HFF-Myc (cell line): ENCODE measurements around the gene PRSS57.

Experiments used
- DNase-seq: peaks from one replicate; pipeline ENCODE4 v3.0.0-alpha.2; 2011; ENCODE audit warnings: low read depth; ENCODE audit errors: extremely low read depth
- H3K4me3 ChIP-seq: replicated peaks from 2 replicates; pipeline ENCODE4 v1.5.1; 2011; ENCODE audit warnings: low read depth, mild to moderate bottlenecking, control low read depth, low read length
- TF ChIP-seq, protein P1 (sequence below): IDR thresholded peaks from 2 replicates; pipeline ENCODE4 v1.5.1; 2012; ENCODE audit warnings: mild to moderate bottlenecking, low read depth, low read length, control low read depth; ENCODE audit errors: missing control alignments

Gene PRSS57

DNA sequence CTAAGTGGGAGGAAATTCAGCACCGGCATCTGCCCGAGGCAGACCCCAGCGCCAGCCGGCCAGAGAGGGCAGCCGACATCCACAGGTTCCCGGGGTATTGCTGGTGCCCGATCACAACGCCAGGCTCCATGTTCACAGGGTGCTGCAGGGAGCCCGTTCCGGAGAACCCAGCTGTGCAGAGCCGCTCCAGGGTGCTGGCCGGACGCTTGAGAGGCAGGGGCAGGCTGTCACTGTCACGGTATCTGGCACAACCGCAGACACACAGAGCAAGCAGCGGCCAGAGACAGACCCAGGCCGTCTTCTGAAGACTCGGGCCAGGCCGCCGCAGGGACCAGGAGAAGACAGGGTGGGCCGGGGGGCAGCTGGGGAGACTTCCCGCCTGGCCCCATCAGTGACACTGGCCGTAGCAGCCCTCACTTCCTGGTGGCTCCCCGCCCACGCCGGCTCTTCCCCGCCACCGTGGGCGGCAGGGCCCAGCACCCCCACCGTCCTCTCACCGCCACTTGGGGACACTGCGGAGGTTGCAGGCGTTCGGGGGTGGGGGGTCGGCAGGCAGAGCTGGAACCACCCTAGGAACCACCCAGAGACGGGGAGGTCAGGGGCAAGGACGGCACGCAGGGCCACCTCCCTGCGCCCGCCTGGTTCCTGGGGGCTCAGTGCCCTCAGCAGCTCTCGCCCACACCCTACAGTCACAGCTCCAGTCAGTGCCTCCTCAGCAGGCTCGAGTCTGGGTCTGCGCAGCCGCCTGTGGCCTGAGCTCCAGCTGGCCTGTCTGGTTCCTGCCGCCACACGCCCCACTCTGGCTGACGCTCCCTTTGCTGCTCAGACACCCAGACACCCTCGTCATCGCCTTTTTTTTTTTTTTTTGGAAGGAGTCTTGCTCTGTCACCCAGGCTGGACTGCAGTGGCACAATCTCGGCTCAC lies 36.1 kb downstream of the PRSS57 start:
- TF ChIP-seq, protein P1, sequence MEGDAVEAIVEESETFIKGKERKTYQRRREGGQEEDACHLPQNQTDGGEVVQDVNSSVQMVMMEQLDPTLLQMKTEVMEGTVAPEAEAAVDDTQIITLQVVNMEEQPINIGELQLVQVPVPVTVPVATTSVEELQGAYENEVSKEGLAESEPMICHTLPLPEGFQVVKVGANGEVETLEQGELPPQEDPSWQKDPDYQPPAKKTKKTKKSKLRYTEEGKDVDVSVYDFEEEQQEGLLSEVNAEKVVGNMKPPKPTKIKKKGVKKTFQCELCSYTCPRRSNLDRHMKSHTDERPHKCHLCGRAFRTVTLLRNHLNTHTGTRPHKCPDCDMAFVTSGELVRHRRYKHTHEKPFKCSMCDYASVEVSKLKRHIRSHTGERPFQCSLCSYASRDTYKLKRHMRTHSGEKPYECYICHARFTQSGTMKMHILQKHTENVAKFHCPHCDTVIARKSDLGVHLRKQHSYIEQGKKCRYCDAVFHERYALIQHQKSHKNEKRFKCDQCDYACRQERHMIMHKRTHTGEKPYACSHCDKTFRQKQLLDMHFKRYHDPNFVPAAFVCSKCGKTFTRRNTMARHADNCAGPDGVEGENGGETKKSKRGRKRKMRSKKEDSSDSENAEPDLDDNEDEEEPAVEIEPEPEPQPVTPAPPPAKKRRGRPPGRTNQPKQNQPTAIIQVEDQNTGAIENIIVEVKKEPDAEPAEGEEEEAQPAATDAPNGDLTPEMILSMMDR, result no peak
- no peak for DNase-seq
- no peak overlapping the region for H3K4me3 ChIP-seq

DNA sequence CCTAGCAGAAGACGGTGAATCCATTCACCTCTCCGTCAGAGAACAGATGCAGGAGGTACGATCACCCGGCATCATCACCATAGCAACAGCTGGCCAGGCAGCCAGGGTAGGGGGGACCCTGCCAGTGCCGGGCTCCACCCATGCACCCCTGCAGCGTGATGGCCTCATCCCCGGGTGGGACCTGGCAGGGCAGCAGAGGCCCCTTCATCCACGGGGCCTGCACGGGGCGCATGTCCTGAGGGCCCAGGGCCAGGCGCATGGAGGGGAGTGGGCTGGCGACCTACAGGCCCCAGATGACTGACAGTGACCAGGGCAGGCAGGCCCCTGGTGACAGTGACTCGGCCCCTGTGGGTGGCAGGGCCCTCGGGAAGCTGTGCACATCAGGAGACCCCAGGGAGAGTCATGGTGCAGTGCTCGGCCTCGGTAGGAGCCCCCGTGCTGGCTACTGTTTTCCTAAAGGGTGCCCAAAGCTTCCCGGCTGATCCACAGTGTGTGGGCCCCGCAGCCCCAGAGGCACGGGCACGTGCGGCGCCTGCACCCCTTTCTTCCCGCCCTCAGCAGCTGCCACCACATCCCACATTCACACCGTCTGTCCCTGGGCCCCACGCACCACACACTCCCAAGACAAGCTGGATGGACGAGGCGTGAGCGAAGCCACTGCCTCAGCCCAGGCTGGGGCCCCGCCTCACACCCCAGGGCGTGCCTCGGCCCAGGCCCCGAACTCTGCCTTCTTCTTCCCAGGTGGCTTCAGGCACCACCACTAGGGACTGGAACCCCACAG lies 37.0 kb downstream of the PRSS57 start:
- no peak for DNase-seq
- no peak overlapping the region for H3K4me3 ChIP-seq
- TF ChIP-seq, protein P1, result no peak

DNA sequence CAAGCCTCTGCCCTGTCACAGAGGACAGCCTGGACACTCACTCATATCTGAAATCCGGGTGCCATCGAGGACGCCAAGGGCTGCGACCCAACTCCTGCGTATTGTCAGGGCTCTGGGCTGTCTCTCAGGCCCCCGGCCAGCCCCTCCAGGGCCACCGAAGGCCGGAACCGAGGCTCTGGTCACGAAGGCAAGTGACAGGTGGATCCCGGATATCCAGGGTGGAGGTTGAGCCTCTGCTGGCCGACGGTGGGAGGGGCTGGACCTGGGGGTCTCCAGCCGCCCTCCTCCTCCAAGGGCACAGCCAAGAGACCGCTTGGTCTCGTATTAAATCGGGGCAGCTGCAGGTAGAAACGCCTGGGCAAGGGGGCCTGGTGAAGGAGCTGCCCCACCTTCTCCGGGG lies 37.6 kb downstream of the PRSS57 start:
- no peak overlapping the region for H3K4me3 ChIP-seq
- no peak for DNase-seq
- TF ChIP-seq, protein P1, result no peak

DNA sequence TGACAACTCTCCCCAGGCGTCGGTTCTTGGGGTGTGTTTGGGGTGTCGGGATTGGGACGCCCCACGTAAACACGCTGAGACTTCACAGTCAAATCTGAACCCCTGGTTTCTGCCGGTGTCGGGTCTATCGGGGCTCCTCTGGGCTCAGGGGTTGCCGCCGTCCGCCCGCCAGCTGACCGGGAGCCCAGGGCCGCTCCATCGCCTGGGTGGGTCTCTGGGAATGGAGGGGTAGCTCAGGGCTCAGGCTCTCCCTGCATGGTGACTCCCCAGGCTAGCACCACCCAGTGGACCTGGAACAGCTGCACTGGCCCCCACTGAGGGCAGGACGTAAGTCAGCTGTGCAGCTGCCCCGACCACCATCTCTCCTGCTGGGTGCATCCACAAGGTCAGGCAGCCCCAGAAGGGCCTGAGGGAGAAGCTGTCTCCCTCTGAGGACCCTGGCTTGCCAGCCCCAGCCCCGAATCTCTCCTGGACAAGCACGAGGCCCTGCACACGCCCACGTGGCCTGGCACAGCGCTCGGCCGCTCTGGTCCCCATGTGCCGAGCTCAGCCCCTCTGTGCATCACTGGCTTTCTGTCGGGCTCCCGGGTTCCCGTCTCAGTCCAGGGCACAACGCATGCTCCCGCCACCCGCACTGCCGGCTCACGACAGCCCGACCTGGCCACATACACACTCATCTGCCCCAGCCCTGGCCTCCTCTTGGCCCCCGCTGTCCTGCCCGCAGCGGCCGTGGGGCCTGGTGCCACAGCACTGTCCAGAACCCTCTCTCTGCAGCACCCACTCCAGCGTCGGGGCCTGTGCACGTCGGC lies 38.3 kb downstream of the PRSS57 start:
- TF ChIP-seq, protein P1, result no peak
- no peak for DNase-seq
- no peak overlapping the region for H3K4me3 ChIP-seq

DNA sequence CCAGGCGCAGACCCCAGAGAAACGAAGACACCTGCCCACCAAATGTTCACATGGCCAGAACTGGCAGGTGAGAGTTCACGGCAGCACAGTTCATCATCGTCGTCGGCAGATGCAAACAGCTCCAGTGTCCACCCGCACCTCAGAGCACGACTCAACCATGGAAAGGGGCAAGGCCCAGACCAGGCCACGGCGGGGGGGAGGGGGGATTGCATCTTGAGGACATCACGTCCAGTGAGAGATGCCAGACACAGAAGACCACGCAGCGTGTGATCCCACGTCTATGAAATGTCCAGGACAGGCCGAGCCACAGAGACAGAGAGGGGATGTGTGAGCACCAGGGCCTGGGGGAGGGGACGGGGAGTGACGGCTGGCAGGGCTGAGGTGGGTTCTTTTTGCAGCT lies 39.6 kb downstream of the PRSS57 start:
- TF ChIP-seq, protein P1, result no peak
- DNase-seq, result no peak
- H3K4me3 ChIP-seq, result no peak overlapping the region

DNA sequence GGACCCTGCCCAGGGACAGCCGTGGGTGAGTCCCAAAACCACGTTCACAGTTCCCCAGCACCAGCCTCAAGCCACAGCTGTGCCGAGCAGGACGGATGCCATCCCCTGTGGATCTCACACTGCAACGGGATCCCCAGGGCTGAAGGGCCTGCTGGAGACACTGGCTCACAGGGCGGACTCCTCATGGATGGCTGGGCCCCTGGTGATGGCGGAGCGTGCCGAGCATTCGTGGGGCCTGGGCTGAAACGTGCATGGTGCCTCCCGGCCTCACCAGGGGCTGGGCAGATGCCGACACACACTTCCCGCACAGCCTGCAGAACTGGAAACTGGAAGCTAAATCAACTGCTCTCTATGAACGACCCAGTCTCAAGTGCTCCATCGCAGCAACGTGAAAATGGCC lies 41.8 kb downstream of the PRSS57 start:
- TF ChIP-seq, protein P1, result no peak
- no peak for DNase-seq
- no peak overlapping the region for H3K4me3 ChIP-seq
